HG02840 (cell line): Measurements from ENCODE around the gene MOB3A.
"Not testable (repeated sequence)": the region's sequence is repeated elsewhere in the genome, so short reads cannot be mapped to it uniquely, and the experiment has no call there.

Experiments used
- ATAC-seq: cut with Tn5 transposase; IDR thresholded peaks from one replicate; pipeline ENCODE4 v1.9.1; 2021; ENCODE audit warnings: mild to moderate bottlenecking, moderate library complexity, moderate number of reproducible peaks; ENCODE audit not compliant: unreplicated experiment, low FRiP score

Gene MOB3A

DNA sequence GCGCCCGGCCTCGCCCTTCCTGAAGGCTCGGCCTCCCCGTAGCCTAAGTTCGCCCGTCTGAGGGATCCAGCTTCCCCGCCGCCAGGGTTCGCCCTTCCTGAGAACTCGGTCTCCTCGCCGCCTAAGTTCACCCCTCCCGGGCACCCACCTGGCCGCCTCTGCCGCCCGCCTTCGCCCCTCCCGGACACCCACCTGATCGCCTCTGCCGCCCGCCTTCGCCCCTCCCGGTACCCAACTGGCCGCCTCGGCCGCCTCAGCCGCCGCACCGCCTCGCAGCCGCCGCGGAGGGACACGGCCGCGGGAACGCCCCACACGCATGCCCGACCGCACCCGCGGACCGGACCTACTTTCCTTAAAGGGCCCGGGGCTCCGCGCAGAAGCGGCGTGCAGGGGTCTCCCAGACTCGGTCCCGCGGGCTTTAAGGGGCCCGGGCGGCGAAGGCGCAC is at the start of gene MOB3A:
TSS of gene MOB3A (minus strand) at position 293 of the 446 bp plus-strand sequence. CDS start 17,766 bp downstream, outside the sequence.
- ATAC-seq, result peak; percentile 39

GRCh38 chr19:2145831-2146241 is 49.7 kb upstream of the MOB3A start:
- no peak for ATAC-seq

- no peak for ATAC-seq
These were observed 48.1 kb upstream of the MOB3A start for GRCh38 chr19:2144190-2144589.

GRCh38 chr19:2142173-2142829 is 46.2 kb upstream of the MOB3A start:
- no peak for ATAC-seq

GRCh38 chr19:2140138-2140569 is 44.0 kb upstream of the MOB3A start:
- no peak for ATAC-seq

DNA sequence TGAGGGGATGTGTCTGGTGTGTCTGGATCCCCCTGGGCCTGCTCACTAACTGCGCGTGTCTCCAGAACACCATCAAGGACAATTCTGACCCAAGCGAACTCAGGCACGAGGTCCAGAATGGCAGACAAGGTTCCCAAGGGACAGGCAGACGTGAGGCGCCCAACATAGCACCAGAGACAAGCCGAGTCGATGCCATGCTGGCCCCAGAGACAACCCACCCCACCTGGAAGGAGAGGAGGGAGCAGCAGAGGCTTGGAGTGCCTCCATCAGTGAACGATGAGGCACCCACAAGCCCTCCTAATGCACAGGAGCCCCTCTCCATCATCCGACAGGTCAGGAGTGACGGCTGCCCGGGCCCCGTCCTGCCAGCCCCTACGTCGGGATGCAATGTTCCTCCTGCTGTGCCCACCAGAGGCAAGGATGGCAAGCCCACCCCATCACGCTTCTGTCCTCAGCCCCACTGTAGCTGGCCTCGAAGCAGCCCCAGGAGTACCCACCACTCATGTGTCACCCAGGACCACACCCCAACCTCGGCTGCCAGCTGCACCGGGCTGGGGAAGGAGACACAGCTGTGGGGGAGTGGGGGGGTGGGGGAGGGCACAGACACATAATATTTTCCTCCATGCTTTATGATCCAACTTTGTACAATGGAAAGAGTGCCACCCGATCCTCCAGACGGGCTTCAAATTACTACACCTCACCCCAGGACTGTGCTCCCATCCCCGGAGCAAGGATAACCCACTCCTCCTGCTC is 43.4 kb upstream of the MOB3A start:
- no peak for ATAC-seq

DNA sequence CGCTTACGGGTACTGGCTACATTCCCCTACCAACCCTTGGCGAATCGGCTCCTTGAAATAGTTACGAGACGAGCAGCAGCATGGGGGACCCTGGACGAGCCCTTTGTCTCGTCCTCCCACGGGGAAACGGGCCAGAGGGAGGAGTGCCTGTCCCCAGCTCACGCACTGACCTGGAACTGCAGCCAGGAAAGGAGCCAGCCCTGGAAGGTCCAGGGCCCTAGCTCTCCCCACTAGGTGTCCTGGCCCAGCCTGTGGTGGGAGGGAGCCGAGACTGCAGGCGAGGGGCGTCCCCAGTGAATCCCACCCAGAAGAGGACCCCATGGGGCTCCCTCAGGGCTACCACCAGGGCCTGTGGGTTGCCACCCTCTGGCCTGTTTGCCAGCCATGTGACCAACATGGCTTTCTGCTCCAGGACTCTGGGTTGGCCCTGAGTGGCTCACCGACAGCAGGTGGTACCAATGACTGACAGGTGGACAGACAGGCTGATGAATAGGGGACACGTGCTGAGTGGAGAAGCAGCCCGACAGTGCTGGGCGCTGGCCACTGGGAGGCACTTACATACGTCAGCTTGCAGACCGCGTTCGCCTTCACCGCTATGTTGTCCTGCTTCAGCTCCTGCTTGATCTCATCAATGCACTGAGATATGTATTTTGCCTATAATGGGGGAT is 42.1 kb upstream of the MOB3A start:
- ATAC-seq, result no peak

DNA sequence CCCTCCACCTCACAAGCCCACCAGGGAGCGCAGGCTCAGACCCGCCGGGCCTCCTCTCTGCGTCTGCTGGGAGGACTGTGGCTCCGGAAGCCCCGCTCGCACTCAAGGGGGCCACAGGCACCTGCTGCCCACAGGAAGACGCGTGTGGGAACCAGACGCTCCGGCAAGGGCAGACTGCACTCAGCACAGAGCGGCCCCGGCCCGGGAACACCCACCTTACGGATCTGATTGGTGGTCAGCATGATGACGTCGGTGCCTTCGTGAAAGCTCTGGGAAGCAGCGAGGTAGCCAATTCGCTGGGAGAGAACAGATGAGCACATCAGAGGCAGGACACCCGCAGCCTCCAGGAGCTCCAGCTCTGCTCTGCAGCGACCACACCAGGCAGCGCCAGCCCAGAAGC is 40.7 kb upstream of the MOB3A start:
- no peak for ATAC-seq

DNA sequence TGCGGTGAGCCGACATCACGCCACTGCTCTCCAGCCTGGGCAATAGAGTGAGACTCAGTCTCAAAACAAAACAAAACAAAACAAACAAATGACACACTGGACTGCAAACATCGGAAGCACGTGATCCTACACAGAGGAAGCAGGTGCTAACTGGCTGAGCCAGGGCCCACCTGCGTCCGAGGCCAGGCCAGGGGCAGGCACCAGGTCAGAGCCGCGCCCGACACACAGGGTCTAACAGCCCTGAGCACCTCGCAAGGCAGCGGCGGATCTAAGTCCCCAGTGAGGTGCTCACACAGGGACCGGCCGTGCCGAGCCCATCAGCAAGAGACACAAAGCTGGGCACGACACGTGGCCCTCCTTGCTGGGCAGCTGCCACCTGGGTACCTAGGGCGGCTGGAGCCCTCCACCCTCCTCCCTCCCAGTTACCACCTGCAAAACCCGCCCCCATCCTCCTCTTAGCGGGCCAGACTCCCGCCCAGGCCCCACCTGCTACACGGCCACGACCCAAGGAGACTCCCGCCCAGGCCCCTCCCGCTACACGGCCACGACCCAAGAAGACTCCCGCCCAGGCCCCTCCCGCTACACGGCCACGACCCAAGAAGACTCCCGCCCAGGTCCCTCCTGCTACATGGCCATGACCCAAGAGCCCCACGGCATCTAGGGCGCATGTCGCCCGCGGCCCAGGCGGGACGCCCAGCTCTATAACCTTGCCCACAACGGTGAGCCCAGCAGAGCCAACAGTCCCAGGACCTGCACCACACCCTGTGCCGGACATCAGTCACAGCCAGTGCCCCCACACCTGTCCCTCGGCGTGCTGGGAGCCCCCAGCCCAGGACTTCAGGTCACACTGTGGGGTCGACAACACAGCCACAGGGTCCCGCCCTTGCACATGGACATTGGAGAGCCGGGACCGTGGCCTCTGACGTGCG is 39.6 kb upstream of the MOB3A start:
- ATAC-seq, result no peak

GRCh38 chr19:2132731-2133490 is 36.8 kb upstream of the MOB3A start:
- no peak for ATAC-seq

GRCh38 chr19:2132191-2132590 is 36.1 kb upstream of the MOB3A start:
- no peak for ATAC-seq

GRCh38 chr19:2131012-2131975 is 35.2 kb upstream of the MOB3A start:
- ATAC-seq, result not testable (repeated sequence)

- no peak for ATAC-seq
These were observed 34.0 kb upstream of the MOB3A start for GRCh38 chr19:2129892-2130770.

DNA sequence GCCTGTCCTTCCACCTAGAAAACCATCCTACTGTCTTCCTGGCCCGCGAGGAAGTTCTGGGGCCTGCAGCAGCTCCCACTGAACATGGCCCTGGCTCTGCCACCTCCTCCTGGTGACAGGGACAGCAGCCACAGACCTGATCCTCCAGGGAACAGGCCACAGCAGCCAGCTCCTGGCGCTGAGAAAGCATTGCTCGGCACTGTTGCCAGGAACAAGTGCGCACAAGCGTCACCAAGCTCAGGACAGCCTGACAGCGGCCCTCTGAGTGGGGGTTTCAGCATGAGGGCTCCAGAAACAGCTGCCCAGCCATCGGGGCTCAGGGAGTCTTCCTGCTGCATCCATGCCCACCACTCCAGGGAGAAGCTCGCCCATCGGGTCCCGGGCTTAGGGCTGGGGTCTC is 33.4 kb upstream of the MOB3A start:
- no peak for ATAC-seq

GRCh38 chr19:2129022-2129421 is 32.9 kb upstream of the MOB3A start:
- ATAC-seq, result no peak

GRCh38 chr19:2128252-2128651 is 32.1 kb upstream of the MOB3A start:
- ATAC-seq, result not testable (repeated sequence)

GRCh38 chr19:2127758-2128157 is 31.6 kb upstream of the MOB3A start:
- no peak for ATAC-seq
